NCI-H2029 treated with DMSO at 0.1 percent for 48 hours (cell line): ENCODE measurements around the gene SLITRK6.
"Not testable (repeated sequence)": the region's sequence is repeated elsewhere in the genome, so short reads cannot be mapped to it uniquely, and the experiment has no call there.

Source experiments
- DNase-seq: peaks from one replicate; lab custom pipeline; 2025; lab: John Stamatoyannopoulos, UW

The SLITRK6 gene, protein sequence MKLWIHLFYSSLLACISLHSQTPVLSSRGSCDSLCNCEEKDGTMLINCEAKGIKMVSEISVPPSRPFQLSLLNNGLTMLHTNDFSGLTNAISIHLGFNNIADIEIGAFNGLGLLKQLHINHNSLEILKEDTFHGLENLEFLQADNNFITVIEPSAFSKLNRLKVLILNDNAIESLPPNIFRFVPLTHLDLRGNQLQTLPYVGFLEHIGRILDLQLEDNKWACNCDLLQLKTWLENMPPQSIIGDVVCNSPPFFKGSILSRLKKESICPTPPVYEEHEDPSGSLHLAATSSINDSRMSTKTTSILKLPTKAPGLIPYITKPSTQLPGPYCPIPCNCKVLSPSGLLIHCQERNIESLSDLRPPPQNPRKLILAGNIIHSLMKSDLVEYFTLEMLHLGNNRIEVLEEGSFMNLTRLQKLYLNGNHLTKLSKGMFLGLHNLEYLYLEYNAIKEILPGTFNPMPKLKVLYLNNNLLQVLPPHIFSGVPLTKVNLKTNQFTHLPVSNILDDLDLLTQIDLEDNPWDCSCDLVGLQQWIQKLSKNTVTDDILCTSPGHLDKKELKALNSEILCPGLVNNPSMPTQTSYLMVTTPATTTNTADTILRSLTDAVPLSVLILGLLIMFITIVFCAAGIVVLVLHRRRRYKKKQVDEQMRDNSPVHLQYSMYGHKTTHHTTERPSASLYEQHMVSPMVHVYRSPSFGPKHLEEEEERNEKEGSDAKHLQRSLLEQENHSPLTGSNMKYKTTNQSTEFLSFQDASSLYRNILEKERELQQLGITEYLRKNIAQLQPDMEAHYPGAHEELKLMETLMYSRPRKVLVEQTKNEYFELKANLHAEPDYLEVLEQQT

DNA sequence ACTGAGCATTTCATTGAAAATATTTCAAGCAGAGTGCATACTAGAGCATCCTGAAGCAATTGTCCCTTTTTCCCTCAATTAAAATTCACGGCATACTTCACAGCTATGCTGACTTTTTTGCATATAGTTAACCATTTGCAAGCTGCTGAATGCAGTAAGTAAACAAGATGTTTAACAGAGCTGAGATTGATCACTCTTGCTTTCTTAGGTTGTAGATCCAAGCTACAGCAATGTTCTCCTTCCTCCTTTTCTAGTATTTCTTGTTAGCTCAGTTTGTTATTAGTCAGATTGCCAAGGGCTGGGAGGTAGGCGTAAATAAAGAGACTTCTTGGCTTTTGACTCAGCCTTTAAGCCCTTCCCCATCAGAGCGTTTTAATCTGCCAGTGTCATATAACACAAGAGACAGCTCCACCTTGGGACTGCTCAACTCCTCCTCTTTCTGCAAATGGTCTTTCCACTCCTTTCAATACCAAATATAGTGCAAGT, at the start of gene SLITRK6:
SLITRK6 (minus strand) TSS at position 323 of the 486 bp plus-strand sequence. CDS start 2,911 bp downstream, outside the sequence.
- no peak for DNase-seq

DNA sequence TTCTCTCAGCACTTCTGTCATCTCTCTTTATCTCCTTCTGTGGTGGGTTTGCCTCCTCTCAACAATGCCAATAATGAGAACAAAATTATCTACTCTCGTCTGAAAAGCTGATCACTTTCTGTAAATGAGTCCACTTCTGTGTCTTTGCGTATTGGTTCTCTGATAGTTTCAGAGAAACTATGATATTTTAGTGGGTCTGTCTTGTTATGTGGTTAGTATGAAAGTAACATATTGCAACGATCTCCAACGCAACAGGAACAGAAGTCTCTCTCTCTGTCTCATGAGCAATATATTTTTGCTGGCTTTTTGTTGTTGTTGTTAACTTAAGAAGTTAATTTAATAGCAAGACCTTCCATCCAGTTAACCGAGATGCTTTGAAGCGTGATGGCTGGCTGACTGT, 47.8 kb upstream of the SLITRK6 start:
- no peak for DNase-seq

- DNase-seq: no peak
These were observed 42.2 kb upstream of the SLITRK6 start for GRCh38 chr13:85841427-85841826.

DNA sequence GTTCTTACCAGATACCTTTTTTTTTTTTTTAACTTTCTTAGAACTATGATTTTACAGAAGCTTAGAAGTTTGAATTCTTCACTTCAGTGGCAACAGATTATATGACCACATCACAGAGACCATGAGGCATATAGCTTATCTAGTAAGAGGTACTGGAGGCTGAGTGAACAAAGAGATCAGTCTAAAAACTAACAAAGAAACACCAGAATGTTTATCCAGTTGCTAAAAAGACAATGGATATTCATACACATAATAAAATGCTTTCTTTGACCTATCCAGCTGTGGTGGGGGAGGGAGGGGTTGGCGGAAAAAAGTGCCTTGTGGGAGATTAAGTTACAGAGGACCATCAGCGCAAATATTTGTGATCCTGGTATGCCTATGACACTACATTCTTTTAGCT, 34.7 kb upstream of the SLITRK6 start:
- no peak for DNase-seq

DNA sequence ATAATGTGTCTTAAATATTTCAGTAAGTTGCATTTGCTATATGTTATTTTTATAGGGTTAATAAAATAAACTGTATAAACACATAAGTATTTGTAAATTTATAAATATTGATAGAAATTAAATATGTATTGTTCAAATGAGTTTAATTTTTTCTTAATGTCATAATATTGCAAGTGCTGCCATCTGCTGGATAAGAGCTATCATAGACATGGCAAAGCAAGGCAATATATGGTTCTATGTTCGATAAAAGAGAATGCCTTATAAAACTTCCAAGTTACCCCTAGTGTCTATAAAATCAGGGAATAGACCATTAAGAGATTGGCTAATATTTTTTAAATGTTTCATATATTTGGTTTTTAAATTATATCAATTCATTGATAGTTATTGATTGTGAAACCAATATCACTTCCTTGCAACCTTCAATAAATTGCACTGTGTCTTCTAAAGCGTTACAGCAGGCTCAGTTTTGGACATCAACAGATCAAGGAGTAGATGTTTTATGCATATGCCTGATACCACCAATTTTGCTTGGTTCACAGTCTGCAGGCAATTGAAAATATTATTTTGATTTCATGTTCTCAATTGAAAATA, 29.0 kb upstream of the SLITRK6 start:
- DNase-seq: no peak

- no peak for DNase-seq
These were observed 26.2 kb upstream of the SLITRK6 start for GRCh38 chr13:85825454-85825853.

- no peak for DNase-seq
These were observed 24.6 kb upstream of the SLITRK6 start for GRCh38 chr13:85823832-85824231.

GRCh38 chr13:85819513-85819912, 20.3 kb upstream of the SLITRK6 start:
- no peak for DNase-seq

- DNase-seq: no peak
These were observed 17.2 kb upstream of the SLITRK6 start for GRCh38 chr13:85816413-85816812.

DNA sequence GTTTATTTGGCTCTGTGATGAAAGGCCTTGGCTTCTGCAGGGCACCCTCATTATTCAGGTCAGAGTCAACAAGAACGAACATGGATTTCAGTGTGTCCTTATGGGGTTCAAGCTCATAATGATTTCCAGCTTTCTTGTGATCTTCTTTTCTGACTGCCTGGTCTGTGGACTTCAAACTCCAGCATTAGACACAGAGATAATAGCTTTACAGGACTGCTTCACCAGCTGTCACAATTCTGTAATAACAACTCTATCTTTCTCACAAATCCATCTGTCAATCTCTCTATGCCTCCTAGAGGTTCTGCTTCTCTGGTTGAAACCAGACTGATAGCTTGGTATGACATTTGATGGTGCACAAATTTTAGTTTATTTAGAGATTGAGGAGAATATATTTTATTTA, 13.1 kb upstream of the SLITRK6 start:
- DNase-seq: no peak

DNA sequence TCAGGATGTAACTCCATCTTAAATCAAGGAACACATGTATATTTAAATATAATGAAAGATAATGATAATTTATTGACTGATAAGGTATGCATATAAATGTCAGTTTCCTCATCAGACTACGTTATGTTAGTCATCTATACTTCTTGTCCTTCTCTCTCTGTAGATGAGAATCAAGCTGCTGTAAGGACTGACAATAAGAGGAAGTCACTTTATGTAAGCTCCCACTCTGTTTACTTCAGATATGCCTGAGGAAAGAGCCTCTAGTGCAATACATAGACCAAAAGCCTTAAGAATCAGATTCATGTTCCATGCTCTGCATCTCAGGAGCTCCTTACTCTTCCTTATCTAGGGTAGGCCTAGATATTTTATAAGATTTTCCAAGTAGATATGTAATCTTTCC, 9.6 kb upstream of the SLITRK6 start:
- DNase-seq: no peak

DNA sequence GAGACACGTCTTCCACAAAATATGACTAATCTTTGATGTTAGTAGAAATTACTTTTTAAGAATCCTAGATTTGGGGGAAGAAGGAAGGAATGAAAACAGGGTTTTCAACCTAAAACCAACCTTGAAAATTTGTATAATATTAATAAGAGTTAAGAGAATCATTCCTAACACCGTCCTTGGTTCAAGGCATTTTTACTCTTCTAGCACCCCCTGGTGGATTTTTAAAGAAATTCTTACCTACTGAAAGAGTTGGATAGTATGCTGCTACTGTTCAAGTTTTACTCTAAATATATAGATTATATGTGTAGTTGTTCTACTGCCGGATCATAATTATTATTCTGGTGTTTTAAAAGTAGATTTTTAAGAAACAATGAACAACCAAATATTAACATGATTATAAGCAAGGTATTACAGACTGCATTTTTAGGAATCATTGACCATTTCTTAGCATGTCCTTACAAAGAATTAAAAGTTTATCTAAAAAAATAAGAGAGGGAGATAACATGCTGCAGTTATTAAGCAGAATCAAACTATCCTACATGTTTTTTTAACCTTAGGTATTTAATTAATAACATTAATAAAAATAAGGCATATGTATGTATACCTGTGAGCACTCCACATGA, 7.4 kb upstream of the SLITRK6 start:
- DNase-seq: no peak

DNA sequence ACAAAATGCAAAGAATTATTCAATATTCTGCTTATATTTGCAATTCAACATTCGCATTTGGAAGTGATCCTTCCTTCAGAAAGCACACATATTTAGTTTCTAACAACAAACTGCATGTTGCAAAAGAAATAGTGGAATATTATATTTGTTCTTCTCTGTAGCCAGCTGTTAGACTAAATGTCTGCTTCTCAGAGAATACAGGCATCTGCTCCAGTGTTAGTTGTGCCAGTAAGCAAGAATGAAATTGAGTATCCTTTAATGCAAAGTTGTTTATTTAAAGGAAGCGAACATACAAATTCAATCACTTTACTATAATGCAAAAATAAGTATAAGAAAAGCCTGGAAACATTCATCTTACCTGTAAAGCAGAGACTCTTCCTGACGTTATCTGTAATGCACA, 663 bp downstream of the SLITRK6 start:
- no peak for DNase-seq

DNA sequence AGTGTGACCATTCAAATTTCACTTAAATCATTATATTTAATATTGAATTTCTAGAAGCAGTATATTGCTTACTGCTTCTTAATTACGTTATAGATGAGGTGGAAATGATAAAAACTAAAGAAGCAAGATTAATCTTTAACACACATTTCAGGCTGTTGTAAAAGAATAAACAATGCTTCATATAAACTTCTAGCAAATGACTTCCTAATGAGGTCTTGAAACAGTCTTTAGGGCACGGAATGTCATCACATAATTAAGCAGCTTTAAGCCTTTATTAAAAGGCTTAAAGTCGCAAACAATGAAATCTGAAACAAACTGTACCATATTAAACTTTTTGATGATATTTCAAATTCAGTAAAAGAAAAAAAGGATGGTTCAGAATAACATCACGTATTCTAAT, 1.9 kb downstream of the SLITRK6 start:
- no peak for DNase-seq

DNA sequence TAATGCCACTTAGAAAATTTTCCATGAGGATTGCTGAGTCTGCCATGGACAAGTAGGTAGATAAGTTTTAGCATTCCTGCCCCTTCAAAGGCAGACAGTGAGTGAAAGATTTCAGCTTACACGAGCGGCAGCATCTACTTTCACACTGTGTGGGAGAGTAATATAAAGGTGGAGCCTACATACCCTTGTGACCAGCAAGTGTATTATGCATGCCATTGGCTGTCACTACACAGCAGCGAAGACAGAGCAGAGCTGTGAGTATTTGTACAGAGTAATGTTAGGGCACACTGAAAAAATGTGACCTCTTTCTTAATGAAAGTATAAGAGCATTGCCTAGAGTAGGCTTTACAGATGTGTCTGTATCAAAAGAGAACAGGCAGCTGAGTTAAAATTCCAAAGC, 14.0 kb downstream of the SLITRK6 start:
- no peak for DNase-seq

DNA sequence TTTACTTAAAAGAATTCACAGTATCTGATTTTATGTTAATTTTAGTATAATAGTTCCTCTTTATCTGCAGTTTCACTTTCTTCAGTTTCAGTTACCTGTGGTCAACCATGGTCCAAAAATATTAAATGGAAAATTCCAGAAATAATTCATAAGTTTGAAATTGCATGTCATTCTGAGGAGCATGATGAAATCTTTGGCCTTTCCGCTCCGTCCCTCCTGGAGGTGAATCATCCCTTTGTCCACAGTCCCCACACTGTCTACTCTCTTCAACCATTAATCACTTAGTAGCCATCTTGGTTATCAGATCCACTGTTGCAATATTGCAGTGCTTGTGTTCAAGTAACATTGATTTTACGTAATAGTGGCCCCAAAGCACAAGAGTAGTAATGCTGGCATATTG, 26.9 kb downstream of the SLITRK6 start:
- no peak for DNase-seq

DNA sequence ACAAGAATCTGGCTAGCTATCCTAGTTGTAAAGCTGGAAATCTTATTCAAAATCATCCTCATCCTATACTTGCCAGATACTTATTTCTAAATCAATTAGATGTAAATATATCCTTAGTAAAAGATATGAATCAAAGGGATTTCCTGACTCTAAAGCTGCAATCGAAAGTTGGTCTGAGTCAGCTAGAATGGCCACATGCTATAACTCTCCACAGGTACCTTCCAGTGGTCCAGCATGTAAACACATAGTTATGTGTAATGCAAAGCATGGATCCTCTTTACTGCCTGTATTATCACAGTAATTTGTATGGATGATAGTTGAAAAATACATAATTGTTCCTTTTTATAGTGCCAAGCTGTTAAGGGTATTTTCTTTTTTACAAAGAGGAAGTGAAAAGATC, 27.4 kb downstream of the SLITRK6 start:
- no peak for DNase-seq

- no peak for DNase-seq
These were observed 30.3 kb downstream of the SLITRK6 start for GRCh38 chr13:85768946-85769345.

DNA sequence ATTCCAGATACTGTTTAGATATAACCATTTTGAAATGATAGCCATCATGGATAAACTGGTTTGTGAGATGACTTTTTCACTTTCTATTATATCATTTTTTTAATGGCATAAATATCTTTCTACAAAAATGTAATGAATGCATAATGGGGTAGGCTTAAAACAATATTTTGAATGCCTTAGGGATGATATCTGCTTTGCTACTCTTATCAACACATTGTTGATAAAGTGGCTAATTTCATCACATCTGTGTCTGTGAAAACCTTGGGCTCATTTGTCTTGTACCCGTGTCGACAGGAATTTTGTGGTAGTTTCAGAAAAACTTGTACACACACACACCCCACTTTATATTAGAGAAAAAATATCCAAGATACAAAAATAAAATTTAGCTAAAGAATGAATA, 44.1 kb downstream of the SLITRK6 start:
- DNase-seq: no peak

DNA sequence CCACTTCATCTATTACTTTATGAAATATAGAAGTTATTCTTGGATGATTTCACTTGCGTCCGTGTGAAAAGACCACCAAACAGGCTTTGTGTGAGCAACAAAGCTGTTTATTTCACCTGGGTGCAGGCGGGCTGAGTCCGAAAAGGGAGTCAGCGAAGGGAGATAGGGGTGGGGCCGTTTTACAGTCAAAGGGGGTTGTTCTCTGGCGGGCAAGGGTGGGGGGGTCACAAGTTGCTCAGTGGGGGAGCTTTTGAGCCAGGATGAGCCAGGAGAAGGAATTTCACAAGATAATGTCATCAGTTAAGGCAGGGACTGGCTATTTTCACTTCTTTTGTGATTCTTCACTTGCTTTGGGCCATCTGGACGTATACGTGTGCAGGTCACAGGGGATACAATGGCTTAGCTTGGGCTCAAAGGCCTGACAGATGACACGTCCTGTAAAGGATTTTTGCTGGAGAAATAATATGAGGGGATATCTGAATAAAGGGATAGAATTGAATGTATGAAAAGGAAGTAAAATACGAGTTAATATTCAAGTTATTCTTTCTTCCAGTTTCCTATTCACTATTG, 55.9 kb downstream of the SLITRK6 start:
- not testable (repeated sequence) for DNase-seq
